ENCODE data around the gene EXOC3L1.

EXOC3L1 gene

DNA sequence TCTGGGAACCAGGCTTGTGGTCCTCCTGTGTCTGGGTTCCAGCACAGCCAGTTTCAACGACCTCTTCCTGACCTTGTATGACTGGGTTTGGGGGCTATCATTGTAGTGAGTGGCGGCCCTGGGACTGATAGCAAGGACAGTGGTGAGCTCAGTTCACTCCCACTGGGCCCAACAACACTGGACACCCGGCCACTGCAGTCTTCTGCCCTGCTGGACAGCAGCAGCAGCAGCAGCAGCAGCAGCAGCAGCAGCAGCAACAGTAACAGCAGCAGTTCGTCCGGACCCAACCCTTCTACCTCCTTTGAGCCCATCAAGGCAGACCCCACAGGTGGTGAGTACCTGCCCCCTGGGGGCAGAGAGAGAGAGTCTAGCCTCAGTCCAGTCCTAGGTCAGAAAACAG is 5.7 kb upstream of the EXOC3L1 start:
- TF ChIP-seq RAD21 (IDR thresholded peaks at IDR 0.05; ENCODE audit: low read depth) (no peak), TAF1 (IDR thresholded peaks at IDR 0.05; ENCODE audit: low read depth) (no peak), EGR1 (IDR thresholded peaks at IDR 0.05) (no peak), YY1 (IDR thresholded peaks at IDR 0.05; ENCODE audit: low read depth) (no peak), CREB1 (IDR thresholded peaks at IDR 0.05; ENCODE audit: low read depth) (no peak), NFIC (IDR thresholded peaks at IDR 0.05) (no peak), TCF12 (IDR thresholded peaks at IDR 0.05; ENCODE audit: low read depth) (no peak), TEAD4 (IDR thresholded peaks at IDR 0.05) (no peak), CEBPB (IDR thresholded peaks at IDR 0.05) (no peak), EP300 (IDR thresholded peaks at IDR 0.05; ENCODE audit: borderline replicate concordance) (no peak), FOXM1 (IDR thresholded peaks at IDR 0.05; ENCODE audit: borderline replicate concordance, low read depth) (no peak)
- TF ChIP-seq, protein P1, sequence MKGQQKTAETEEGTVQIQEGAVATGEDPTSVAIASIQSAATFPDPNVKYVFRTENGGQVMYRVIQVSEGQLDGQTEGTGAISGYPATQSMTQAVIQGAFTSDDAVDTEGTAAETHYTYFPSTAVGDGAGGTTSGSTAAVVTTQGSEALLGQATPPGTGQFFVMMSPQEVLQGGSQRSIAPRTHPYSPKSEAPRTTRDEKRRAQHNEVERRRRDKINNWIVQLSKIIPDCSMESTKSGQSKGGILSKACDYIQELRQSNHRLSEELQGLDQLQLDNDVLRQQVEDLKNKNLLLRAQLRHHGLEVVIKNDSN (IDR thresholded peaks at IDR 0.05) = no peak
- TF ChIP-seq, protein P2, sequence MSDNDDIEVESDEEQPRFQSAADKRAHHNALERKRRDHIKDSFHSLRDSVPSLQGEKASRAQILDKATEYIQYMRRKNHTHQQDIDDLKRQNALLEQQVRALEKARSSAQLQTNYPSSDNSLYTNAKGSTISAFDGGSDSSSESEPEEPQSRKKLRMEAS (IDR thresholded peaks at IDR 0.05) = no peak
- TF ChIP-seq, protein P3, sequence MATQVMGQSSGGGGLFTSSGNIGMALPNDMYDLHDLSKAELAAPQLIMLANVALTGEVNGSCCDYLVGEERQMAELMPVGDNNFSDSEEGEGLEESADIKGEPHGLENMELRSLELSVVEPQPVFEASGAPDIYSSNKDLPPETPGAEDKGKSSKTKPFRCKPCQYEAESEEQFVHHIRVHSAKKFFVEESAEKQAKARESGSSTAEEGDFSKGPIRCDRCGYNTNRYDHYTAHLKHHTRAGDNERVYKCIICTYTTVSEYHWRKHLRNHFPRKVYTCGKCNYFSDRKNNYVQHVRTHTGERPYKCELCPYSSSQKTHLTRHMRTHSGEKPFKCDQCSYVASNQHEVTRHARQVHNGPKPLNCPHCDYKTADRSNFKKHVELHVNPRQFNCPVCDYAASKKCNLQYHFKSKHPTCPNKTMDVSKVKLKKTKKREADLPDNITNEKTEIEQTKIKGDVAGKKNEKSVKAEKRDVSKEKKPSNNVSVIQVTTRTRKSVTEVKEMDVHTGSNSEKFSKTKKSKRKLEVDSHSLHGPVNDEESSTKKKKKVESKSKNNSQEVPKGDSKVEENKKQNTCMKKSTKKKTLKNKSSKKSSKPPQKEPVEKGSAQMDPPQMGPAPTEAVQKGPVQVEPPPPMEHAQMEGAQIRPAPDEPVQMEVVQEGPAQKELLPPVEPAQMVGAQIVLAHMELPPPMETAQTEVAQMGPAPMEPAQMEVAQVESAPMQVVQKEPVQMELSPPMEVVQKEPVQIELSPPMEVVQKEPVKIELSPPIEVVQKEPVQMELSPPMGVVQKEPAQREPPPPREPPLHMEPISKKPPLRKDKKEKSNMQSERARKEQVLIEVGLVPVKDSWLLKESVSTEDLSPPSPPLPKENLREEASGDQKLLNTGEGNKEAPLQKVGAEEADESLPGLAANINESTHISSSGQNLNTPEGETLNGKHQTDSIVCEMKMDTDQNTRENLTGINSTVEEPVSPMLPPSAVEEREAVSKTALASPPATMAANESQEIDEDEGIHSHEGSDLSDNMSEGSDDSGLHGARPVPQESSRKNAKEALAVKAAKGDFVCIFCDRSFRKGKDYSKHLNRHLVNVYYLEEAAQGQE (IDR thresholded peaks at IDR 0.05; ENCODE audit: low read depth) = no peak

DNA sequence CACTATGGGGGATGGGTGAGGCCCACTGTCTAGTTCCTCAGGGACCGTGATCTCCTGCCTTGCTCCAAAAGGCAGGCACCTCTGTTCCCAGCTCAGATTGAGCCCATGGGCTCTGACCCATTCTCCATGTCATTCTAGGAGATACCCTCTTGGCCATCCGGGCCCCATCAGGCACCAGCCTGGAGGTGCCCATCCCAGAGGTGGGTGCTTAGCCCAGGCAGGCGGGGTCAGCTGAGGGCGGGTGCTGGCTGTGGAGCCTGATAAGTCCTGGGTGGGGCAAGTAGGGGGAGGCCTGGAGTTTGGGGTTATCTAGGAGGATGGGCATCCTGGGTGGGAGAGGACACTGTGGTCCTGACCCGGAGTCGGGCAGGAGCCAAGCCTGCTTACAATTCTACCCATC is 4.3 kb upstream of the EXOC3L1 start:
- TF ChIP-seq CREB1 (IDR thresholded peaks at IDR 0.05; ENCODE audit: low read depth) (no peak), RAD21 (IDR thresholded peaks at IDR 0.05; ENCODE audit: low read depth) (no peak), TEAD4 (IDR thresholded peaks at IDR 0.05) (no peak)
- TF ChIP-seq, protein P1 (IDR thresholded peaks at IDR 0.05) = no peak

DNA sequence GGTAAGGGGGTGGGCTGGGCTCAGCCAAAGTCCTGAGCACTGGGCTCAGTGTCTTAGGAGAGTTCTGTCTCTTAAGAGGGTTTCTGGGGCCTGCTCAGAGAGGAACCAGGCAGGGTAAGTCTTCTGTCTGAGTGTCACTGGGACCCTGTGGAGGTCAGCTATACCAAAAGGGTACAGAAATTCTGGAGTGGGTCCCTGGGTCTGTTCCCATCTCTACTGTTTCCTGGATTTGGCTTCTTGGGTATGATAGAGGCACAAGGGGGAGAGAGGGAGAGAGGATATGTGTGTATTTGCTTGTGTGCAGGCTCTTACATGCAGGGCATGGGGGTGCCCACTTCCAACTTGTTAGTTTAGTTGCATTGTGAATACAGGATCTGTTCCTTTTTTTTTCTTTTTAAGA is 3.6 kb upstream of the EXOC3L1 start:
- TF ChIP-seq YY1 (IDR thresholded peaks at IDR 0.05; ENCODE audit: low read depth) (no peak), EGR1 (IDR thresholded peaks at IDR 0.05) (no peak), TEAD4 (IDR thresholded peaks at IDR 0.05) (no peak), NFIC (IDR thresholded peaks at IDR 0.05) (no peak), ZBTB7A (IDR thresholded peaks at IDR 0.05; ENCODE audit: low read depth) (no peak), EP300 (IDR thresholded peaks at IDR 0.05; ENCODE audit: borderline replicate concordance) (no peak), TAF1 (IDR thresholded peaks at IDR 0.05; ENCODE audit: low read depth) (no peak), CREB1 (IDR thresholded peaks at IDR 0.05; ENCODE audit: low read depth) (no peak), TCF12 (IDR thresholded peaks at IDR 0.05; ENCODE audit: low read depth) (no peak), RAD21 (IDR thresholded peaks at IDR 0.05; ENCODE audit: low read depth) (no peak), FOXM1 (IDR thresholded peaks at IDR 0.05; ENCODE audit: borderline replicate concordance, low read depth) (no peak), CEBPB (IDR thresholded peaks at IDR 0.05) (no peak)
- TF ChIP-seq, protein P3 (IDR thresholded peaks at IDR 0.05; ENCODE audit: low read depth) = no peak
- TF ChIP-seq, protein P2 (IDR thresholded peaks at IDR 0.05) = no peak
- TF ChIP-seq, protein P1 (IDR thresholded peaks at IDR 0.05) = no peak

DNA sequence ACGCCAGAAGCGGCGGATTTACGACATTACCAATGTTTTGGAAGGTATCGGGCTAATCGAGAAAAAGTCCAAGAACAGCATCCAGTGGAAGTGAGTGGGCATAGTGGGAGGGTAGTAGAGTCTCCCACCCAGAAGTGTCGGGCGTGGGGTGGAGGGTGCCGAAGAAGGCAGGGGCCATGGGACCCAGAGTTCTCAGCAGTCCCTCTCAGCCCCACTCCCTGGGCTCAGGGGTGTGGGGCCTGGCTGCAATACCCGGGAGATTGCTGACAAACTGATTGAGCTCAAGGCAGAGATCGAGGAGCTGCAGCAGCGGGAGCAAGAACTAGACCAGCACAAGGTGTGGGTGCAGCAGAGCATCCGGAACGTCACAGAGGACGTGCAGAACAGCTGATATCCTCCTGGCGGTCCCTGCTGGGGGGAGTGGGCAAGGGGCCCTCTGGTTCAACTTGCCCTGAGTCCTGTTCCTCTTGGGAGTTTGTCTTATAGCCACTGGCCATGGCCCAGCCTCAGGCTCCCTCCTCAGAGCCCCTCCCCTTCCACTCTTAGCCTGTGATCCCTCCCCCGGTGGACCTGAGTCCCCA is 2.9 kb upstream of the EXOC3L1 start:
- no peak for TF ChIP-seq YY1 (IDR thresholded peaks at IDR 0.05; ENCODE audit: low read depth)
- TF ChIP-seq, protein P1 (IDR thresholded peaks at IDR 0.05) = no peak
- TF ChIP-seq, protein P3 (IDR thresholded peaks at IDR 0.05; ENCODE audit: low read depth) = no peak
- no peak for TF ChIP-seq EP300 (IDR thresholded peaks at IDR 0.05; ENCODE audit: borderline replicate concordance)
- TF ChIP-seq TEAD4 (IDR thresholded peaks at IDR 0.05) = no peak
- no peak for TF ChIP-seq FOXM1 (IDR thresholded peaks at IDR 0.05; ENCODE audit: borderline replicate concordance, low read depth)
- no peak for TF ChIP-seq RAD21 (IDR thresholded peaks at IDR 0.05; ENCODE audit: low read depth)
- no peak for TF ChIP-seq TCF12 (IDR thresholded peaks at IDR 0.05; ENCODE audit: low read depth)
- TF ChIP-seq, protein P2 (IDR thresholded peaks at IDR 0.05) = no peak
- TF ChIP-seq CREB1 (IDR thresholded peaks at IDR 0.05; ENCODE audit: low read depth) = no peak
- TF ChIP-seq EGR1 (IDR thresholded peaks at IDR 0.05) = no peak
- TF ChIP-seq TAF1 (IDR thresholded peaks at IDR 0.05; ENCODE audit: low read depth) = no peak
- TF ChIP-seq CEBPB (IDR thresholded peaks at IDR 0.05) = no peak
- TF ChIP-seq ZBTB7A (IDR thresholded peaks at IDR 0.05; ENCODE audit: low read depth) = no peak
